SU-DHL-6 (cell line): ENCODE data around the gene MUC5B.

Source experiments
- H2AFZ ChIP-seq: fragments of 200-600 bp; sonication (generic); 2 replicates; pipeline ENCODE4 v1.6.1; 2014; ENCODE audit warnings: low read depth, mild to moderate bottlenecking, moderate library complexity, mixed read lengths, antibody characterized with exemption, low read length; ENCODE audit not compliant: severe bottlenecking
- H3F3A ChIP-seq: fragments of 200-600 bp; shearing (Covaris generic); 2 replicates; pipeline ENCODE4 v1.6.0; 2016; ENCODE audit warnings: antibody characterized with exemption, mild to moderate bottlenecking; ENCODE audit not compliant: insufficient read depth
- H3K27ac ChIP-seq: fragments of 200-600 bp; sonication (generic); 2 replicates; pipeline ENCODE4 v1.5.1; 2016; ENCODE audit warnings: low read depth, mild to moderate bottlenecking, low read length, moderate library complexity, mixed read lengths
- H3K27me3 ChIP-seq: fragments of 200-600 bp; sonication (generic), shearing (Covaris generic); 2 replicates; pipeline ENCODE4 v1.6.0; 2014; ENCODE audit warnings: mild to moderate bottlenecking, low read length
- H3K36me3 ChIP-seq: fragments of 200-600 bp; sonication (generic); 2 replicates; pipeline ENCODE4 v1.6.1; 2014; ENCODE audit warnings: mild to moderate bottlenecking, low read length, mixed read lengths
- H3K4me2 ChIP-seq: fragments of 300-600, 200-600 bp; shearing (Covaris generic), sonication (generic); 2 replicates; pipeline ENCODE4 v1.6.0; 2014; ENCODE audit warnings: low read length, low read depth, mild to moderate bottlenecking; ENCODE audit not compliant: poor library complexity, severe bottlenecking
- H3K4me3 ChIP-seq: fragments of 200-600 bp; sonication (generic); 2 replicates; pipeline ENCODE4 v1.5.1; 2014; ENCODE audit warnings: antibody characterized with exemption, low read length, mild to moderate bottlenecking, mixed read lengths; ENCODE audit not compliant: insufficient read depth, poor library complexity, severe bottlenecking
- H3K79me2 ChIP-seq: fragments of 200-600 bp; sonication (generic); 2 replicates; pipeline ENCODE4 v1.6.1; 2014; ENCODE audit warnings: mild to moderate bottlenecking, low read length, moderate library complexity; ENCODE audit not compliant: insufficient read depth
- H3K9ac ChIP-seq: fragments of 200-600 bp; sonication (generic); 2 replicates; pipeline ENCODE4 v1.7.0; 2014; ENCODE audit warnings: mild to moderate bottlenecking, low read length
- H3K9me2 ChIP-seq: fragments of 200-600 bp; sonication (generic); replicated peaks from 2 replicates; pipeline ENCODE4 v1.6.1; 2014; ENCODE audit warnings: low read length; ENCODE audit not compliant: insufficient read depth
- H3K9me3 ChIP-seq: fragments of 200-600 bp; sonication (generic); 2 replicates; pipeline ENCODE4 v1.6.1; 2014; ENCODE audit warnings: low read length, mixed read lengths; ENCODE audit not compliant: insufficient read depth
- H4K20me1 ChIP-seq: fragments of 200-600 bp; sonication (generic); 2 replicates; pipeline ENCODE4 v1.6.1; 2014; ENCODE audit warnings: low read depth, mild to moderate bottlenecking, antibody characterized with exemption, low read length, moderate library complexity, mixed read lengths
- EZH2phosphoT487 ChIP-seq: fragments of 200-600 bp; sonication (generic), shearing (Covaris generic); conservative IDR thresholded peaks from 2 replicates; pipeline ENCODE4 v1.6.1; 2018; ENCODE audit warnings: mild to moderate bottlenecking, antibody characterized with exemption, low read length, moderate library complexity, mixed read lengths
- TF ChIP-seq, protein P1 (sequence below): fragments of 200-600 bp; sonication (generic); IDR thresholded peaks from one replicate; pipeline ENCODE4 v1.5.1; 2017; ENCODE audit warnings: antibody characterized with exemption, mild to moderate bottlenecking, low read length, moderate library complexity; ENCODE audit not compliant: insufficient read depth, poor library complexity, severe bottlenecking

MUC5B gene

DNA sequence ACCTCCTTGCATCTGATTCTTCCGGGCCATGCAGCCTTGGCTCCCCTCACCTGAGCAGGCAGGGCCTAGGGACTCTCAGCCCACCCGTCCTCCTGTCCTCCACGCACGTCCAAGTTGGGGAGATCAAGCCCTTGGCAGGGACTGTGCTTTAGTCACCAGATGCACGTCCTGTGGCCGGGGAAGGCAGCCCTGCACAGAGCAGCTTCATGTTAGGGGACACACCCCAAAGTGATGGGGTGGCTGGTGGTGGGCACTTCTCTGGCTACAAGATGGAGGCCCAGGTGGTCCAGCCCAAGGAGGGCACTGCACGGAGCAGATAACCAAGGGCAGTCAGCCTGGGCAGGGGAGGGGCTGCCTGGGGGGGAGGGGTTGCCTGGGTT lies 1.2 kb downstream of the MUC5B start:
- no peaks in the 10 kb centered on the region for H3K9me2 ChIP-seq
- H4K20me1 ChIP-seq = no peaks in the 10 kb centered on the region
- H3K9me3 ChIP-seq = no peaks in the 10 kb centered on the region
- no peaks in the 10 kb centered on the region for H3K27me3 ChIP-seq
- no peak overlapping the region for H3K4me2 ChIP-seq
- H3K36me3 ChIP-seq = no peaks in the 10 kb centered on the region
- no peaks in the 10 kb centered on the region for H3F3A ChIP-seq
- H3K79me2 ChIP-seq = no peaks in the 10 kb centered on the region
- H2AFZ ChIP-seq = no peak overlapping the region
- TF ChIP-seq, protein P1, sequence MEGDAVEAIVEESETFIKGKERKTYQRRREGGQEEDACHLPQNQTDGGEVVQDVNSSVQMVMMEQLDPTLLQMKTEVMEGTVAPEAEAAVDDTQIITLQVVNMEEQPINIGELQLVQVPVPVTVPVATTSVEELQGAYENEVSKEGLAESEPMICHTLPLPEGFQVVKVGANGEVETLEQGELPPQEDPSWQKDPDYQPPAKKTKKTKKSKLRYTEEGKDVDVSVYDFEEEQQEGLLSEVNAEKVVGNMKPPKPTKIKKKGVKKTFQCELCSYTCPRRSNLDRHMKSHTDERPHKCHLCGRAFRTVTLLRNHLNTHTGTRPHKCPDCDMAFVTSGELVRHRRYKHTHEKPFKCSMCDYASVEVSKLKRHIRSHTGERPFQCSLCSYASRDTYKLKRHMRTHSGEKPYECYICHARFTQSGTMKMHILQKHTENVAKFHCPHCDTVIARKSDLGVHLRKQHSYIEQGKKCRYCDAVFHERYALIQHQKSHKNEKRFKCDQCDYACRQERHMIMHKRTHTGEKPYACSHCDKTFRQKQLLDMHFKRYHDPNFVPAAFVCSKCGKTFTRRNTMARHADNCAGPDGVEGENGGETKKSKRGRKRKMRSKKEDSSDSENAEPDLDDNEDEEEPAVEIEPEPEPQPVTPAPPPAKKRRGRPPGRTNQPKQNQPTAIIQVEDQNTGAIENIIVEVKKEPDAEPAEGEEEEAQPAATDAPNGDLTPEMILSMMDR = no peak
- no peak for TF ChIP-seq EZH2phosphoT487
- no peak overlapping the region for H3K9ac ChIP-seq
- no peak overlapping the region for H3K4me3 ChIP-seq
- H3K27ac ChIP-seq = no peak overlapping the region

DNA sequence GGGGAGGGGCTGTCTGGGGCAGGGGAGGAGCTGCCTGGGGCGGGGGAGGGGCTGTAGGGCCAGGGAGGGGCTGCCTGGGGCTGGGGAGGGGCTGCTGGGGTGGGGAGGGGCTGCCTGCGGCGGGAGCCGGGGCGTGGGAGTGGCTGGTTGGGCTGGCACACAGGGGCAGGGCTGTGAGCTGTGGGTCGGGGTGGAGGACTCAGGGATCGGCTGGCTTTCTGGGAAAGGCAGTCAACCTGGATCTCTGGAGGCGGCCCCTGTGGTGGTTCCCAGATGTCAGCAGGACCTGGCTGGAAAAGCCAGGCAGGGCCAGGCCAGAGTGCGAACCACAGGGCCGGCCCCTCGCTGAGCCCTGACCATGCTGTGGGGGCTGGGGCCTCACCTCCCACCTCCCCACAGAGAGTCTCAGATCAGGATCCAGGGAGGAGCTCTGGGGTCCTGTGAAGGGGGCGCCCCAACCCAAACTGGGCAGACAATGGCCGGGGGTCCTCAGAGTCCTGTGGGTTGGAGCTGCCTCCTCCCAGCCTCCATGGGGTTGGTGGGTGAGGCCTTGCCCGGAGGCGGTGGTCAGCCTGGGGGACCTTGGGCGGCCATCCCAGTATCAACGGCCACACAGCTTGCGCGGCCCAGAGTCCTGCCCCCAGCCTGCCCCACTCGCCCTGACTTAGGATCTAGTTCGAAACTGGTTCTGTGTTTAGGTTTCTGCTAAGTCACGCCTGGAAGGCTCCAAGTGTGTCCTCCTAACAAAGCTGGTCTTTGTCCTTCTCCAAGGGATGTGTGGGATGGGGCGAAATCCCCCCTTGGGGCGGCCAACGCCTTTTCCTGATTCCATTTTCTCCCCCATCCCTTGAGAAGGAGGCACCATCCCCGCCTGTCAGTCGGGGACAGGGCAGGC lies 1.9 kb downstream of the MUC5B start:
- no peak overlapping the region for H3K27ac ChIP-seq
- H3K9me2 ChIP-seq = no peaks in the 10 kb centered on the region
- H3K79me2 ChIP-seq = no peaks in the 10 kb centered on the region
- H3K4me2 ChIP-seq = no peak overlapping the region
- no peak overlapping the region for H2AFZ ChIP-seq
- H3K27me3 ChIP-seq = no peaks in the 10 kb centered on the region
- no peak for TF ChIP-seq EZH2phosphoT487
- TF ChIP-seq, protein P1 = no peak
- no peaks in the 10 kb centered on the region for H3F3A ChIP-seq
- H3K36me3 ChIP-seq = no peaks in the 10 kb centered on the region
- no peaks in the 10 kb centered on the region for H3K9me3 ChIP-seq
- no peaks in the 10 kb centered on the region for H4K20me1 ChIP-seq
- no peak overlapping the region for H3K9ac ChIP-seq
- H3K4me3 ChIP-seq = no peak overlapping the region

DNA sequence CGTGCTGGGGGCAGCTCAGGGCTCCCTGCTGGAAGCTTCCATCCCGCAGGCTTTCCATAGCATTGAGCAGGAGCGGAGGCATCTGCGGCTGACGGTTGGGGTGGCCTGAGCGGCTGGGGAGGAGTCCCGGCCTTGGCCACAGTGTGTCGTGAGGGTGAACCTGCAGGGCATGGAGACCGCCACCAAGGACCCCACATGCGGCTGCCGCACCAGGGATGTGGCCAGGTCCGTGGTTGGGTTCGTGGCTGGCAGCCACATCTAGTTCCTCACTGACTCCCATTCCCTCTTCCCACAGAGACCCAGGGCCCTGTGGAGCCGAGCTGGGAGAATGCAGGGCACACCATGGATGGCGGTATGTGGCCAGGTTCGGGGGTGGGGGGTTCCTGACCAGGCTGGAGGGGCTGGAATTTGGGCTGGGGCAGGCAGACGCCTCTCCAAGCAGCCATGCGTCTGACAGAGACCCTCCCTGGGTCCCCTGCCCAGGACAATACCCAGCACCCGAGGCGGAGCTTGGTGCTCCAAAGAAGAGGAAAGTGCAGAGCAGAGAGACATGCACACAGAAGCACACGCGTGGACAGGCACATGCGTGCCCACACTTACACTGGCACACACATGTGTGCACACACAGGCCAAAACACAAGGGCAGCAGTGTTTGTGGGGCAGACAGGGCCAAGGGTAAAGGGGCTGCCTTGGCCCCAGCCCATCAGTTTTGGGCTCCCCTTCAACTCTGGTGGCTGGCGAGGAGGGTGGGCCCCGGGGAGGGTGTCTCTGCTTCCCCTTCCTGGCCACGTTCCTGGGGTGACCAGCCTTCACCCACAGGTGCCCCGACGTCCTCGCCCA lies 2.7 kb downstream of the MUC5B start:
- no peak overlapping the region for H3K9ac ChIP-seq
- H3K27ac ChIP-seq = no peak overlapping the region
- H2AFZ ChIP-seq = no peak overlapping the region
- H4K20me1 ChIP-seq = no peaks in the 10 kb centered on the region
- no peaks in the 10 kb centered on the region for H3F3A ChIP-seq
- H3K27me3 ChIP-seq = no peaks in the 10 kb centered on the region
- H3K4me3 ChIP-seq = no peak overlapping the region
- no peaks in the 10 kb centered on the region for H3K9me2 ChIP-seq
- no peaks in the 10 kb centered on the region for H3K36me3 ChIP-seq
- TF ChIP-seq, protein P1 = no peak
- no peak for TF ChIP-seq EZH2phosphoT487
- no peaks in the 10 kb centered on the region for H3K9me3 ChIP-seq
- H3K4me2 ChIP-seq = no peak overlapping the region
- H3K79me2 ChIP-seq = no peaks in the 10 kb centered on the region
